Peyer's patch (tissue), 4 donors: ENCODE results near the gene MCRIP2. TPM values are rescaled to one million over a fixed set of nuclear protein-coding genes. Genes with fewer than 3 reads are reported as not detected.

Experiments
- DNase-seq, 3 donors: peaks; one replicate each; pipeline ENCODE4 v3.0.0-alpha.2; 2017 to 2019
- H3K27ac ChIP-seq, 4 donors: fragments of 200-600 bp; sonication (generic); one replicate each; pipeline ENCODE4 v1.5.1; 2016 to 2019
- H3K27me3 ChIP-seq, 2 donors: fragments of 200-600 bp; sonication (generic); one replicate each; pipeline ENCODE4 v1.5.1; 2019
- H3K36me3 ChIP-seq, 3 donors: fragments of 200-600 bp; sonication (generic); one replicate each; pipeline ENCODE4 v1.5.1; 2016 to 2019
- H3K4me1 ChIP-seq, 4 donors: fragments of 200-600 bp; sonication (generic); one replicate each; pipeline ENCODE4 v1.5.1; 2016 to 2019
- H3K4me3 ChIP-seq, 4 donors: fragments of 200-600 bp; sonication (generic); 1 replicate in 3 of 4; 2 replicates in 1 of 4; pipeline ENCODE4 v1.5.1; 2016 to 2019; ENCODE audit warnings: mild to moderate bottlenecking in 1 of 4
- H3K9me3 ChIP-seq, 4 donors: fragments of 200-600 bp; sonication (generic); one replicate each; pipeline ENCODE4 v1.5.1; 2016 to 2019; ENCODE audit warnings: mild to moderate bottlenecking in 1 of 4
- POLR2A ChIP-seq, 2 donors: fragments of 450-650 bp; IDR thresholded peaks; one replicate each; pipeline ENCODE4 v1.5.1; 2017; ENCODE audit warnings: antibody characterized with exemption in 2 of 2, mild to moderate bottlenecking in 2 of 2, moderate library complexity in 2 of 2
- total RNA-seq, 4 donors: library from RNA; depleted of rRNA; stranded (reverse); fragments of >200 nt; gene quantifications; one replicate each; pipeline ENCODE4 v1.1.0, GENCODE V29; 2016
- TF ChIP-seq, protein P1 (sequence below), 6 experiments: fragments of 450-650 bp in 4 of 6; fragments of 200-600 bp in 2 of 6; sonication (generic) in 1 of 6; IDR thresholded peaks; one replicate each; pipeline ENCODE4 v1.5.1; 2017 to 2019; ENCODE audit warnings: antibody characterized with exemption in 6 of 6, mild to moderate bottlenecking in 3 of 6, moderate library complexity in 1 of 6

MCRIP2 gene
- total RNA-seq, 4 donors from 2014 or later: 114 to 260 (median 222) TPM

DNA sequence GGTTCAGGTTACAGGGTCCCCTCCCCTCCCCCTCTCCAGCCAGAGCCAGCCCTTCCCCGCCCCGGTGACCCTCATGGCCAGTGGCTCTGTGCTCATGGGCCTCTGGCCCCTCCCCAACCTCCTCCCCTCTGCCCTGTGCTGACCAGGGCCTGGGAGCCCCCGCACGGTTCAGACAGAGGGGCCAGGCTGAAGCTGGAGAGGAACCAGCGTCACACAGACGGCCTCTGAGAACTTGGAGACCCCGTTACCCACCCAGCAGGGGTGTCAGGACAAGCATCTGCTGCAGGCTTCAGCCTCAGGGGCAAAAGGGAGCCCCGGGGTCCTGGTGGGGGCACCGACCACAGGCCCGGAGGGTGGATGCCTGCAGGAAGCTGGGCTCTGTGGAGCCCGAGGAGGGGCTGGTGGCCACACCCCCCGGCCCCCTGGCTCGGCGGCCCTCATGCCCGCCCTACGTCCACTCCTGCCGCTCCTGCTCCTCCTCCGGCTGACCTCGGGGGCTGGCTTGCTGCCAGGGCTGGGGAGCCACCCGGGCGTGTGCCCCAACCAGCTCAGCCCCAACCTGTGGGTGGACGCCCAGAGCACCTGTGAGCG lies 10.7 kb upstream of the MCRIP2 start, which contains the start of gene WFIKKN1:
TSS of gene WFIKKN1 (plus strand) at position 171 of the 591 bp plus-strand sequence. CDS start at position 440, 269 bp downstream.
- DNase-seq: no peak
- no peak within 1 kb of the TSS for H3K27ac ChIP-seq
- no peak within 1 kb of the TSS for H3K4me3 ChIP-seq
- no peak for TF ChIP-seq POLR2A (IDR thresholded peaks at IDR 0.05)
- no peaks in the 10 kb centered on the region for H3K9me3 ChIP-seq
- H3K27me3 ChIP-seq: no peaks in the 10 kb centered on the region
- peaks cover 0 to 46% (median 0%) of the 10 kb centered on the region in 3 donors for H3K36me3 ChIP-seq
- peaks cover 0 to 31% (median 12%) of the 10 kb centered on the region in 4 donors for H3K4me1 ChIP-seq

DNA sequence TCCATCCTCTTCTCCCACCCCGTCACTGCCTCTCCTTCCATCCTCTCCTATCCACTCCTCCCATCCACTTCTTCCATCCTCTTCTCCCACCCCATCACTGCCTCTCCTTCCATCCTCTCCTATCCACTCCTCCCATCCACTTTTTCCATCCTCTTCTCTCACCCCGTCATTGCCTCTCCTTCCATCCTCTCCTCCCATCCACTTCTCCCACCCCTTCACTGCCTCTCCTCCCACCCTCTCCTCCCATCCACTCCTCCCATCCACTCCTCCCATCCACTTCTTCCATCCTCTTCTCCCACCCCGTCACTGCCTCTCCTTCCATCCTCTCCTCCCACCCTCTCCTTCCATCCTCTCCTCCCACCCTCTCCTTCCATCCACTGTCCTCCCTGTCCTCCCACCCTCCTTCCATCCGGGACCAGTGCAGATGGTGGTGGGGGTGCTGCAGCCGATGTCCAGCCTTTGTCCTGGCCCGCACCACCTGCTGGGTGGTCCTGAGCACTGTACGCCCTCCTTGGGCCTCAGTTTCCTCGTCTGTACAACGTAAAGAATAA lies 9.7 kb upstream of the MCRIP2 start:
- no peaks in the 10 kb centered on the region for H3K9me3 ChIP-seq

DNA sequence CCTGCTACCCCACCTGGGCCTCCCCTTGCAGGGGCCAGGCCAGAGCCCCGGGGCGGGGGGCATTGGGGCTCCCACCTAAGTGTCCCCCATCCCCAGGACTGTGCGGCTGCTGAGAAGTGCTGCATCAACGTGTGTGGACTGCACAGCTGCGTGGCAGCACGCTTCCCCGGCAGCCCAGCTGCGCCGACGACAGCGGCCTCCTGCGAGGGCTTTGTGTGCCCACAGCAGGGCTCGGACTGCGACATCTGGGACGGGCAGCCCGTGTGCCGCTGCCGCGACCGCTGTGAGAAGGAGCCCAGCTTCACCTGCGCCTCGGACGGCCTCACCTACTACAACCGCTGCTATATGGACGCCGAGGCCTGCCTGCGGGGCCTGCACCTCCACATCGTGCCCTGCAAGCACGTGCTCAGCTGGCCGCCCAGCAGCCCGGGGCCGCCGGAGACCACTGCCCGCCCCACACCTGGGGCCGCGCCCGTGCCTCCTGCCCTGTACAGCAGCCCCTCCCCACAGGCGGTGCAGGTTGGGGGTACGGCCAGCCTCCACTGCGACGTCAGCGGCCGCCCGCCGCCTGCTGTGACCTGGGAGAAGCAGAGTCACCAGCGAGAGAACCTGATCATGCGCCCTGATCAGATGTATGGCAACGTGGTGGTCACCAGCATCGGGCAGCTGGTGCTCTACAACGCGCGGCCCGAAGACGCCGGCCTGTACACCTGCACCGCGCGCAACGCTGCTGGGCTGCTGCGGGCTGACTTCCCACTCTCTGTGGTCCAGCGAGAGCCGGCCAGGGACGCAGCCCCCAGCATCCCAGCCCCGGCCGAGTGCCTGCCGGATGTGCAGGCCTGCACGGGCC lies 8.9 kb upstream of the MCRIP2 start:
- Histone ChIP-seq H3K4me3 (no peak overlapping the region), H3K36me3 (peaks cover 0 to 28% (median 0%) of the 10 kb centered on the region in 3 donors), H3K27ac (no peak overlapping the region), H3K4me1 (peaks cover 0 to 36% (median 16%) of the 10 kb centered on the region in 4 donors), H3K9me3 (no peaks in the 10 kb centered on the region), H3K27me3 (no peaks in the 10 kb centered on the region)
- DNase-seq: no peak
- TF ChIP-seq POLR2A (IDR thresholded peaks at IDR 0.05): no peak
- TF ChIP-seq, protein P1, sequence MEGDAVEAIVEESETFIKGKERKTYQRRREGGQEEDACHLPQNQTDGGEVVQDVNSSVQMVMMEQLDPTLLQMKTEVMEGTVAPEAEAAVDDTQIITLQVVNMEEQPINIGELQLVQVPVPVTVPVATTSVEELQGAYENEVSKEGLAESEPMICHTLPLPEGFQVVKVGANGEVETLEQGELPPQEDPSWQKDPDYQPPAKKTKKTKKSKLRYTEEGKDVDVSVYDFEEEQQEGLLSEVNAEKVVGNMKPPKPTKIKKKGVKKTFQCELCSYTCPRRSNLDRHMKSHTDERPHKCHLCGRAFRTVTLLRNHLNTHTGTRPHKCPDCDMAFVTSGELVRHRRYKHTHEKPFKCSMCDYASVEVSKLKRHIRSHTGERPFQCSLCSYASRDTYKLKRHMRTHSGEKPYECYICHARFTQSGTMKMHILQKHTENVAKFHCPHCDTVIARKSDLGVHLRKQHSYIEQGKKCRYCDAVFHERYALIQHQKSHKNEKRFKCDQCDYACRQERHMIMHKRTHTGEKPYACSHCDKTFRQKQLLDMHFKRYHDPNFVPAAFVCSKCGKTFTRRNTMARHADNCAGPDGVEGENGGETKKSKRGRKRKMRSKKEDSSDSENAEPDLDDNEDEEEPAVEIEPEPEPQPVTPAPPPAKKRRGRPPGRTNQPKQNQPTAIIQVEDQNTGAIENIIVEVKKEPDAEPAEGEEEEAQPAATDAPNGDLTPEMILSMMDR (IDR thresholded peaks at IDR 0.05): no peak

More for the DNA sequence above, 9.7 kb upstream of the MCRIP2 start:
- H3K27me3 ChIP-seq: no peaks in the 10 kb centered on the region
- H3K4me3 ChIP-seq: no peak overlapping the region
- no peak for DNase-seq
- peaks cover 0 to 31% (median 12%) of the 10 kb centered on the region in 4 donors for H3K4me1 ChIP-seq
- H3K27ac ChIP-seq: no peak overlapping the region
- TF ChIP-seq, protein P1 (IDR thresholded peaks at IDR 0.05): no peak
- no peak for TF ChIP-seq POLR2A (IDR thresholded peaks at IDR 0.05)
- peaks cover 0 to 36% (median 0%) of the 10 kb centered on the region in 3 donors for H3K36me3 ChIP-seq

- TF ChIP-seq, protein P1 (IDR thresholded peaks at IDR 0.05): no peak
- no peak for TF ChIP-seq POLR2A (IDR thresholded peaks at IDR 0.05)
- Histone ChIP-seq H3K27me3 (no peaks in the 10 kb centered on the region), H3K27ac (no peak overlapping the region), H3K4me1 (peaks cover 0 to 38% (median 16%) of the 10 kb centered on the region in 4 donors), H3K36me3 (peaks cover 0 to 20% (median 0%) of the 10 kb centered on the region in 3 donors), H3K9me3 (no peaks in the 10 kb centered on the region), H3K4me3 (no peak overlapping the region)
- DNase-seq: no peak
Measured at GRCh38 chr16:633336-634050, 8.1 kb upstream of the MCRIP2 start.

- H3K36me3 ChIP-seq: peaks cover 0 to 13% (median 0%) of the 10 kb centered on the region in 3 donors
- TF ChIP-seq, protein P1 (IDR thresholded peaks at IDR 0.05): no peak
- TF ChIP-seq POLR2A (IDR thresholded peaks at IDR 0.05): no peak
- H3K9me3 ChIP-seq: no peaks in the 10 kb centered on the region
- no peak overlapping the region for H3K4me3 ChIP-seq
- peaks cover 0 to 38% (median 16%) of the 10 kb centered on the region in 4 donors for H3K4me1 ChIP-seq
- H3K27me3 ChIP-seq: no peaks in the 10 kb centered on the region
- H3K27ac ChIP-seq: no peak overlapping the region
- DNase-seq: no peak
Measured at GRCh38 chr16:634051-634670, 7.5 kb upstream of the MCRIP2 start.
